Activated CD8-positive, alpha-beta memory T cell treated with anti-CD3 and anti-CD28 coated beads, Interleukin-2, amount 50 U/mL, for 24 hours (primary cell): ENCODE data around the gene CD69.
"Not testable (repeated sequence)": the region's sequence is repeated elsewhere in the genome, so short reads cannot be mapped to it uniquely, and the experiment has no call there.

Experiments used
- DNase-seq: peaks from one replicate; pipeline ENCODE4 v3.0.0-alpha.2; 2020; ENCODE audit errors: extremely low read depth

Gene CD69

GRCh38 chr12:9750276-9751203 is 10.2 kb downstream of the CD69 start:
- DNase-seq, result no peak

DNA sequence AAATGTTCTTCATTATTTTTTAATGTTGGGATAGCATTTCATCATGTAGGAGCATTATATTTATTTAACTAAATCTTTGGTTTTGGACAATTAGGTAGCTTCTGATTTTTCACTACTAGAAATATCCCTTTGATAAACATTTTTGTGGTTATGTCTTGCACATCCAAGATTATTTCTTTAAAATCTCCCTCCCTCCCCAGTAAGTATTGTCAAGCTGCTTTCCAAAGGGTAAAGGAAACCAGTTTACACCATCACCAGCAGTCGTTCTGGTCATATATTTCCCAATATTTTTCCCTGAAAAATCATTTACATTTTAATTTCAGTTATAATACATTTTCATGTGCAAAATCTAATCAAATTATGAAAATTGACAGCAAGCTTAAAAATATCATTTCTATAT is 11.1 kb downstream of the CD69 start:
- DNase-seq, result no peak

DNA sequence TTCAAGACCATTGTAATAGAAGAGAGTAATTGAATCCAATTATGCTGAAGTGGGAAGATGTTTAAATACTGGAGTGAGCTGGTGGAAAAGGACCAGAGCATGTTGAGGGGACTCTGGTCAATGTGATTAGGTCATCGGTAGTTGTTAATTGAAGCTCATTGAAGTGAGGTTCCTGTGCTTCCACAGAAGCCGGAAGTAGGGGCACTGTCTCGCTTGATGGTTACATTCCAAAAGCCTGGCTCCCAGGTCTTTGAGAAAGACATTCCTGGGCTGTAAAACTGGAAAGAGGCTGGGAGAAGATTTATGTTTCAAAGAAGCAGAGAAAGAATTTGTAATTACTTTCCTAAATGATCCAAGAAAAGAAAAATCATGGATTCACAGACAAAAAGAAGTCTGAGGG is 15.5 kb downstream of the CD69 start:
- DNase-seq, result no peak

- no peak for DNase-seq
Observed at GRCh38 chr12:9742661-9743060, 18.0 kb downstream of the CD69 start.

- DNase-seq, result peak; percentile 58
Observed at GRCh38 chr12:9741726-9742125, 19.0 kb downstream of the CD69 start.

GRCh38 chr12:9740106-9740750 is 20.5 kb downstream of the CD69 start:
- no peak for DNase-seq

- DNase-seq, result not testable (repeated sequence)
Observed at GRCh38 chr12:9739404-9740105, 21.1 kb downstream of the CD69 start.

- not testable (repeated sequence) for DNase-seq
Observed at GRCh38 chr12:9738905-9739304, 21.8 kb downstream of the CD69 start.

GRCh38 chr12:9736936-9737705 is 23.6 kb downstream of the CD69 start:
- DNase-seq, result no peak

DNA sequence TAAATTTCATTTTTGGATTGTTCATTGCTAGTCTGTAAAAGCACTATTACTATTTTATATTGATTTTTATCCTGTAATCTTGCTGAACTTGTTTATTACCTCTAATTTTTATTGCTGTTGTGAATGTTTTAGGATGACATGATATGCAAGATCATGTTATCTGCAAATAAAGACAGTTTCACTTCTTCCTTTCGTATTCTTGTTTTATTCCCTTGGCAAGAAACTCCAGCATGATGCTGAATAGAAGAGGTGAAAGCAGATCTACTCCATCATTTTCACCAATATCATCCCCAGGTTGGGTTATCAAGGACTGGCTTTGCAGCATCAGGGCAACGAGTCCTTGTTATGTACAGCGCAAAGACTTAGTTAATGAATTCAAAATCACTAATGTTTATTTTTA is 25.1 kb downstream of the CD69 start:
- no peak for DNase-seq

GRCh38 chr12:9732921-9733461 is 27.7 kb downstream of the CD69 start, which contains the start of gene CLECL1:
TSS of gene CLECL1 (minus strand) at chr12:9733097.
- no peak for DNase-seq

GRCh38 chr12:9731797-9732196 is 28.9 kb downstream of the CD69 start:
- DNase-seq, result no peak

DNA sequence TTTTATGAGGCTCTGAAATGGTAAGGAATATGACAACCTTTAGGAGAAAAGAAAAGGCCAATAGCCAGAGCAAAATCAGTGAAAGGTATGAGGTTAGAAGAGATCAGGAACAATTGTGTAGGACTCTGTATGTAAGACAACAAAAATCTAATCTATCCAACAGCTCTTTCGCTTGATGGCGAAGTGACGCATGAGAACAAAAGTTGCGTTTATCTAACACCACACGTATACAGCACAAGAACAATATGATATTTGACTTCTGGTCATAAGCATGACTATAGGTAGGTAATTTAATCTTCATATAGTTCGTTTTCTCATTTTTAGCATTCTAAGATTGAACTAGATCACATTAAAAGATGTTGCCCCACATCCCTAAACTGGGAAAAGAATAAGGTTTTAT is 29.3 kb downstream of the CD69 start:
- DNase-seq, result no peak

GRCh38 chr12:9730591-9730990 is 30.1 kb downstream of the CD69 start:
- DNase-seq, result no peak

DNA sequence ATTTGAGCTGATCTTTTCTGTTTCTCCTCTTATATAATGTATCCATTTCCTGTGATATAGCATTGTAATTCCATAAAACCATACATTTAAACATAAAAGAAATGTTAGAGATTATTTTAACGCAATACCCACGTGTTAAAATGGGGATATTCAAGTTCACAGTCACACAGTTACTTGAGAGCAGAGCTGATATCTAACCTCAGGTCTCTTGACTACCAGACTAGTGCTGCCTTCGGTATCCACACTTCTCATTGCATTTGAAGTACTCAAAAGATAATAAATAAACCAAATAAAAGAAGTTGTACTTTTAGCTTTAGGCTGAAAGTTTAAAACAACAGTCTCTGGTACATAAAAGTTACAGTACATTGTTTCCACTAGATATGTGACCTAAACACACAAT is 30.7 kb downstream of the CD69 start:
- no peak for DNase-seq

- DNase-seq, result no peak
Observed at GRCh38 chr12:9729082-9729481, 31.6 kb downstream of the CD69 start.

GRCh38 chr12:9727813-9728212 is 32.9 kb downstream of the CD69 start:
- DNase-seq, result no peak

DNA sequence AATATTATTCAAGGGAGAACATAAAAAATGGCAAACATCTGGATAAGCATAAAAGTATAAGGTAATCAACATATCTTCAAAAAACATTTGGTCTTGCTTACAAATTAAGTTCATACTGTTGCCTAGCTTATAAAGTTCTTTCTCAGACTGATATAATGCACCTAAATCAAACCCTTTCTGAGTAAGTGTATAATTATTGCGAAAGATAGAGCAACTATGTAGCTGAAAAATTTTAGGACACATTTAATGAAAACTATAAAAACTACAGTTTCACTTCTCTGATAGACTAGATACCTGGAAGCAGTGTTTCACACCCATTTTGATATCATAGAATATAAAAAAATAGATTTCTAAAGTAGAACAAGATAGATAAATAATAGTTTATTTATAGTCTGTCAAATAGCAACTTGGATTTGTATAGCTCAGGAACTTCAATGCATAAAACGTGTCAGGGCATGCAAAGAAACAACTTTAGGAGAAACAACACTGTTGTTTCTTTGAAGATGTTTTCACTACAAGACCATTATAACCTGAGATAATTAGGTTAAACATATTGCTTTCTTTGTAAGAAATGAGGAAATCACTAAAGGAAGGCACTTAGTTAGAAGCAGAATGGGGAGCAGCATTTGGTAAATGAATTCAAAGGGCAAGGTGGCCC is 35.4 kb downstream of the CD69 start:
- no peak for DNase-seq

GRCh38 chr12:9724023-9724422 is 36.7 kb downstream of the CD69 start:
- DNase-seq, result no peak

- no peak for DNase-seq
Observed at GRCh38 chr12:9721394-9722092, 39.2 kb downstream of the CD69 start.
